ENCODE data around the gene INTS1. TPM values are rescaled to one million over a fixed set of nuclear protein-coding genes. Genes with fewer than 3 reads are reported as not detected.

Gene INTS1
- total RNA-seq, 1 experiment from 2014 or later, result 122 TPM

DNA sequence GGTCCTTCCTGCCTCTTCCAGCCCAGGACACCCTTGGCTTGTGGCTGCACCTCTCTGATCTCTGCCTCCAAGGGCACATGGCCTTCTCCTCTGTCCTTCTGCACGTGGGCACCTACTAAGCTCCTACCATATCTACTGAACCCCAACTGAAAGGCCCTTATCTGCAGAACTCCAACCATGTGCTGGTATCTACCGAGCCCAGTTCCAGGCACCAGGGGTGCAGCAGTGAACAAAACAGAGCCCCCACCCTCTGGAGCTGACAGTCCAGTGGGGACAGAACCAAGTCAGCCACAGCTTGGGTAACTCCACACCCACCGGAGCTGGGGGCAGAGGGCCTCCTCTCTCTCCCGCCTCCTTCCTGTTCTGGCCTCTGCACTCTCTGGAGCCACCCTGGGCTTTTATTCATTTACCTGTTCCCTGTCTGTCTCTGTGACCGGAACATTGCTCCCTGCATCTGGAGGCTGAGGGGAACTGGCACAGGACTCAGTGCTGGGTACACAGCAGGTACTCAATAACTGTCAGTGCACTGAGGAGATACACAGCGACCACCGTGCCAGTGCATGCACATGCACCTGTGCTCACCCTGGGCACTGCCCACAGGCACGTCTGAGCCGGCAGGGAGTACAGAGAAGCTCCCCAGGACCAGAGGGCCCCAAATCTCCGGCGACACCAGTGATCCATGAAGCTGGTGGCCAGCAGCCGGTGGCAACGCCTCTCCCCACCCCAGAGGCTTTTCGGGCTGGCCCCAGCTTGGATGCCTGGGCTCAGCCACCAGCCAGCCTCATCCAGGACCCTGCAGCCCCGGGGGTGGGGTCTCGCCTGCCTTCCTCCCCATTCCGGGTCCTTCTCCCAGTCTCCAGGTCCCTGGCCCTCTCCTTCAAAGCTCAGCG, 46.9 kb downstream of the INTS1 start:
- Mint-ChIP-seq H3K27ac (ENCODE audit: unreplicated experiment) (no peak overlapping the region), H3K4me1 (ENCODE audit: low read depth, unreplicated experiment) (peaks cover 17% of the 10 kb centered on the region), H3K27me3 (ENCODE audit: insufficient read depth, unreplicated experiment) (no peaks in the 10 kb centered on the region), H3K4me3 (ENCODE audit: unreplicated experiment) (peak overlapping the region; percentile 71), H3K36me3 (ENCODE audit: insufficient read depth, unreplicated experiment) (peaks cover 30% of the 10 kb centered on the region), H3K9me3 (ENCODE audit: unreplicated experiment) (no peaks in the 10 kb centered on the region)
- no peaks in the 10 kb centered on the region for H3K36me3 ChIP-seq (ENCODE audit: control insufficient read depth, insufficient read depth, low read length)
- H3K9me3 ChIP-seq, result no peaks in the 10 kb centered on the region
- TF ChIP-seq, protein P1, sequence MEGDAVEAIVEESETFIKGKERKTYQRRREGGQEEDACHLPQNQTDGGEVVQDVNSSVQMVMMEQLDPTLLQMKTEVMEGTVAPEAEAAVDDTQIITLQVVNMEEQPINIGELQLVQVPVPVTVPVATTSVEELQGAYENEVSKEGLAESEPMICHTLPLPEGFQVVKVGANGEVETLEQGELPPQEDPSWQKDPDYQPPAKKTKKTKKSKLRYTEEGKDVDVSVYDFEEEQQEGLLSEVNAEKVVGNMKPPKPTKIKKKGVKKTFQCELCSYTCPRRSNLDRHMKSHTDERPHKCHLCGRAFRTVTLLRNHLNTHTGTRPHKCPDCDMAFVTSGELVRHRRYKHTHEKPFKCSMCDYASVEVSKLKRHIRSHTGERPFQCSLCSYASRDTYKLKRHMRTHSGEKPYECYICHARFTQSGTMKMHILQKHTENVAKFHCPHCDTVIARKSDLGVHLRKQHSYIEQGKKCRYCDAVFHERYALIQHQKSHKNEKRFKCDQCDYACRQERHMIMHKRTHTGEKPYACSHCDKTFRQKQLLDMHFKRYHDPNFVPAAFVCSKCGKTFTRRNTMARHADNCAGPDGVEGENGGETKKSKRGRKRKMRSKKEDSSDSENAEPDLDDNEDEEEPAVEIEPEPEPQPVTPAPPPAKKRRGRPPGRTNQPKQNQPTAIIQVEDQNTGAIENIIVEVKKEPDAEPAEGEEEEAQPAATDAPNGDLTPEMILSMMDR (IDR thresholded peaks at IDR 0.05; ENCODE audit: insufficient read depth in 1 of 2, low read depth in 1 of 2, low read length in 1 of 2, severe bottlenecking in 1 of 2, unreplicated experiment in 1 of 2), result no peak
- ChIA-PET CTCF (no interaction called here), POLR2A (no interaction called here)
- no TSS peak for BruUV-seq (replicated peaks)
- intact Hi-C loops (cut with micrococcal nuclease; ENCODE audit: unreplicated experiment), result no loop called here
- peaks cover 45% of the 10 kb centered on the region for H3K4me1 ChIP-seq
- no peak overlapping the region for H3K4me3 ChIP-seq (ENCODE audit: low read depth, low read length)
- no peaks in the 10 kb centered on the region for H3K27me3 ChIP-seq (replicated peaks; ENCODE audit: control insufficient read depth, insufficient read depth, low read length)
- no peak for DNase-seq

DNA sequence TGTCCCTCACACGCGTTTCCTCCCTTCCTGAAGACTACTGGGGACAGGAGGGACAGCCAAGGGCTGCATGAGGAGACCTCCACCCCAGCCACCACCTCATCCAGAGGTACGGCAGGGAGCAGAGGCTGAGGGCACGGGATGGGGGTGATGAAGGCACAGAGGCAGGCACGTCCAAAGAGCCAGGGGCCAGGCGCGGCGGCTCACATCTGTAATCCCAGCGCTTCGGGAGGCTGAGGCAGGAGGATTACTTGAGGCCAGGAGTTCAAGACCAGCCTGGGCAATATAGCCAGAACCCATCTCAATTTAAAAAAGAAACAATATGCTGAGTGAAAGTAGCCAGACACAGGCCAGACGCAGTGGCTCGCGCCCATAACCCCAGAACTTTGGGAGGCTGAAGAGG, 48.2 kb downstream of the INTS1 start:
- no peaks in the 10 kb centered on the region for H3K27me3 ChIP-seq (replicated peaks; ENCODE audit: control insufficient read depth, insufficient read depth, low read length)
- Mint-ChIP-seq H3K4me3 (ENCODE audit: unreplicated experiment) (no peak overlapping the region), H3K36me3 (ENCODE audit: insufficient read depth, unreplicated experiment) (peaks cover 16% of the 10 kb centered on the region), H3K4me1 (ENCODE audit: low read depth, unreplicated experiment) (peaks cover 5% of the 10 kb centered on the region), H3K9me3 (ENCODE audit: unreplicated experiment) (no peaks in the 10 kb centered on the region), H3K27me3 (ENCODE audit: insufficient read depth, unreplicated experiment) (no peaks in the 10 kb centered on the region), H3K27ac (ENCODE audit: unreplicated experiment) (no peak overlapping the region)
- TF ChIP-seq, protein P1 (IDR thresholded peaks at IDR 0.05; ENCODE audit: insufficient read depth in 1 of 2, low read depth in 1 of 2, low read length in 1 of 2, severe bottlenecking in 1 of 2, unreplicated experiment in 1 of 2), result no peak
- intact Hi-C loops (cut with micrococcal nuclease; ENCODE audit: unreplicated experiment), result no loop called here
- no peaks in the 10 kb centered on the region for H3K36me3 ChIP-seq (ENCODE audit: control insufficient read depth, insufficient read depth, low read length)
- ChIA-PET CTCF (no interaction called here), POLR2A (no interaction called here)
- no peak for DNase-seq
- H3K4me1 ChIP-seq, result peaks cover 32% of the 10 kb centered on the region
- no TSS peak for BruUV-seq (replicated peaks)
- no peak overlapping the region for H3K4me3 ChIP-seq (ENCODE audit: low read depth, low read length)
- no peaks in the 10 kb centered on the region for H3K9me3 ChIP-seq

DNA sequence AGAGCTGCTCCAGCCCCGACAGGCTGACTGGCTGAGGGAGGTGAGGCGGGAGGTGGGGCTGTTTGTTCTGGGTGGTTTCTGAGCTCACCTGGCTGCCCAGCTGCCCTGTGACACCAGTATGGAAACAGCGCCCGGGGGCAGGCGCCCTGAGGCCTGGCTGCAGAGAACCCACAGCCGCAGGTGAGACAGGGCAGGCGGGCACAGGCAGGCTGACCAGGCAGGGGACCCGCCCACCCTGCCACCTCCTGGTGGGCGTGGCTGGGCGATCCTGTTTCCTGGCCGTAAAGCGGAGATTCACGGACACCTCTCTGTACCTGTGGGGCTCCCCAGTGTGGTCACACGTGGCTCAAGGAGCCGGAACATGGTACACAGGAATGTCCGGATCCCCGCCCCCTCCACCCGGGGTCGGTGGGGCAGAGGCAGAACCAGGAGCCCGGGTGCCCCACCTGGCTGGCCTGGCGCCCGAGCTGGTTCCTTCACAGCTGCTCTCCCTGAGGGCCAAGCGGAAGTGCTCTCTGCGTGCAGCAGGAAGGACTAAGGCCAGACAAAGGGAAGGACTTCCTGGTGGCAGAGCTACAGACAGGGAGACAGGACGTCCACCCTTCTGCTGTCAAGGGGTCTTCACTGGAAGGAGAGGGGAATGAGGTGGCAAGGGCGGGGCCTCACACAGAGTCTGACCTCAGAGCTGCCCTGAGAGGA, 48.8 kb downstream of the INTS1 start:
- Histone ChIP-seq H3K36me3 (ENCODE audit: control insufficient read depth, insufficient read depth, low read length) (no peaks in the 10 kb centered on the region), H3K27me3 (replicated peaks; ENCODE audit: control insufficient read depth, insufficient read depth, low read length) (no peaks in the 10 kb centered on the region), H3K4me3 (ENCODE audit: low read depth, low read length) (no peak overlapping the region), H3K9me3 (no peaks in the 10 kb centered on the region), H3K4me1 (peaks cover 28% of the 10 kb centered on the region)
- CTCF ChIA-PET, result no interaction called here
- no peaks in the 10 kb centered on the region for H3K27me3 Mint-ChIP-seq (ENCODE audit: insufficient read depth, unreplicated experiment)
- TF ChIP-seq, protein P1 (IDR thresholded peaks at IDR 0.05; ENCODE audit: insufficient read depth in 1 of 2, low read depth in 1 of 2, low read length in 1 of 2, severe bottlenecking in 1 of 2, unreplicated experiment in 1 of 2), result no peak
- BruUV-seq (replicated peaks), result no TSS peak
- peaks cover 11% of the 10 kb centered on the region for H3K36me3 Mint-ChIP-seq (ENCODE audit: insufficient read depth, unreplicated experiment)
- H3K4me1 Mint-ChIP-seq (ENCODE audit: low read depth, unreplicated experiment), result no peaks in the 10 kb centered on the region
- DNase-seq, result no peak
- intact Hi-C loops (cut with micrococcal nuclease; ENCODE audit: unreplicated experiment), result no loop called here
- no peak overlapping the region for H3K27ac Mint-ChIP-seq (ENCODE audit: unreplicated experiment)
- H3K4me3 Mint-ChIP-seq (ENCODE audit: unreplicated experiment), result no peak overlapping the region
- H3K9me3 Mint-ChIP-seq (ENCODE audit: unreplicated experiment), result no peaks in the 10 kb centered on the region
- POLR2A ChIA-PET, result no interaction called here
